Myocyte (in vitro differentiated cells): Measurements from ENCODE around the gene HLF. TPM values are rescaled to one million over a fixed set of nuclear protein-coding genes. Genes with fewer than 3 reads are reported as not detected.
A peak's percentile ranks its signal among the peaks of the same experiment; 100 is the strongest.

Experiments
- DNase-seq: peaks from one replicate; pipeline ENCODE4 v3.0.0-alpha.2; 2012; ENCODE audit warnings: low read depth
- total RNA-seq: library from RNA; depleted of rRNA; stranded (reverse); fragments of >200 nt; gene quantifications from 2 replicates; pipeline ENCODE4 v1.2.3, GENCODE V29; 2014

The HLF gene
- total RNA-seq, 1 donor from 2014 or later: 0.37 TPM

- DNase-seq: peak; percentile 97
Measured at GRCh38 chr17:55273579-55274354, 9.0 kb downstream of the HLF start.

- no peak for DNase-seq
Measured at GRCh38 chr17:55274355-55275255, 9.8 kb downstream of the HLF start.

- DNase-seq: peak; percentile 47
Measured at GRCh38 chr17:55275894-55276804, 11.4 kb downstream of the HLF start.

- no peak for DNase-seq
Measured at GRCh38 chr17:55278173-55278961, 13.6 kb downstream of the HLF start.

- DNase-seq: no peak
Measured at GRCh38 chr17:55279203-55279602, 14.4 kb downstream of the HLF start.

- DNase-seq: no peak
Measured at GRCh38 chr17:55279788-55280187, 15.0 kb downstream of the HLF start.

GRCh38 chr17:55280212-55280611 is 15.5 kb downstream of the HLF start:
- DNase-seq: no peak

- no peak for DNase-seq
Measured at GRCh38 chr17:55281649-55282378, 17.1 kb downstream of the HLF start.

GRCh38 chr17:55282379-55282702 is 17.6 kb downstream of the HLF start:
- DNase-seq: no peak

- no peak for DNase-seq
Measured at GRCh38 chr17:55282741-55283140, 18.0 kb downstream of the HLF start.

- peak; percentile 63 for DNase-seq
Measured at GRCh38 chr17:55283256-55283965, 18.7 kb downstream of the HLF start.

- DNase-seq: no peak
Measured at GRCh38 chr17:55284001-55284884, 19.5 kb downstream of the HLF start.

GRCh38 chr17:55284944-55285339 is 20.2 kb downstream of the HLF start:
- no peak for DNase-seq

- DNase-seq: peak; percentile 63
Measured at GRCh38 chr17:55285340-55286301, 20.9 kb downstream of the HLF start.

GRCh38 chr17:55286681-55287589 is 22.2 kb downstream of the HLF start:
- DNase-seq: no peak
